Neuronal stem cell (in vitro differentiated cells): Measurements from ENCODE around the gene CYP3A4.
"Not testable (repeated sequence)": the region's sequence is repeated elsewhere in the genome, so short reads cannot be mapped to it uniquely, and the experiment has no call there.

Experiments
- DNase-seq: peaks from one replicate; pipeline ENCODE4 v3.0.0-alpha.2; 2013; ENCODE audit warnings: low spot score
- H2AFZ ChIP-seq: one replicate; pipeline ENCODE4 v1.6.1; 2013; ENCODE audit warnings: mild to moderate bottlenecking, low read length, inconsistent platforms
- H2AK5ac ChIP-seq: 2 replicates; pipeline ENCODE4 v1.6.1; 2013; ENCODE audit warnings: low read depth, mild to moderate bottlenecking, inconsistent platforms, low read length, moderate library complexity, mixed read lengths
- H2BK120ac ChIP-seq: 2 replicates; pipeline ENCODE4 v1.6.1; 2013; ENCODE audit warnings: low read depth, mild to moderate bottlenecking, inconsistent platforms, low read length, moderate library complexity, mixed read lengths
- H2BK12ac ChIP-seq: one replicate; pipeline ENCODE4 v1.6.1; 2013; ENCODE audit warnings: low read length, inconsistent platforms
- H2BK15ac ChIP-seq: 2 replicates; pipeline ENCODE4 v1.6.1; 2013; ENCODE audit warnings: mild to moderate bottlenecking, low read length, inconsistent platforms, mixed read lengths
- H2BK5ac ChIP-seq: one replicate; pipeline ENCODE4 v1.6.1; 2013; ENCODE audit warnings: inconsistent platforms, mild to moderate bottlenecking, low read length, moderate library complexity
- H3K14ac ChIP-seq: one replicate; pipeline ENCODE4 v1.6.1; 2013; ENCODE audit warnings: low read length, inconsistent platforms
- H3K18ac ChIP-seq: 2 replicates; pipeline ENCODE4 v1.6.1; 2013; ENCODE audit warnings: low read length, inconsistent platforms
- H3K23ac ChIP-seq: 2 replicates; pipeline ENCODE4 v1.6.1; 2013; ENCODE audit warnings: low read depth, mild to moderate bottlenecking, mixed read lengths, low read length, inconsistent platforms; ENCODE audit not compliant: poor library complexity
- H3K27ac ChIP-seq: replicated peaks from 3 replicates; pipeline ENCODE4 v1.5.1; 2013; ENCODE audit warnings: low read length, inconsistent platforms
- H3K27me3 ChIP-seq, 3 experiments: 2 replicates each; pipeline ENCODE4 v1.6.1; 2013; ENCODE audit warnings: low read length in 3 of 3, mild to moderate bottlenecking in 2 of 3, inconsistent platforms in 1 of 3, low read depth in 1 of 3, mixed read lengths in 1 of 3, moderate library complexity in 1 of 3; ENCODE audit not compliant: control insufficient read depth in 3 of 3, insufficient read depth in 3 of 3
- H3K36me3 ChIP-seq, 2 donors: replicated peaks in 1 of 2; 2 replicates each; pipeline ENCODE4 v1.6.1; 2013; ENCODE audit warnings: low read length in 2 of 2; ENCODE audit not compliant: control insufficient read depth in 2 of 2, insufficient read depth in 2 of 2
- H3K4ac ChIP-seq: 2 replicates; pipeline ENCODE4 v1.6.1; 2013; ENCODE audit warnings: inconsistent platforms, mild to moderate bottlenecking, low read length, moderate library complexity
- H3K4me1 ChIP-seq, 2 donors: 1 replicate in 1 of 2; 2 replicates in 1 of 2; pipeline ENCODE4 v1.6.1; 2013; ENCODE audit warnings: low read length in 2 of 2, low read depth in 1 of 2; ENCODE audit not compliant: control insufficient read depth in 2 of 2, insufficient read depth in 1 of 2
- H3K4me2 ChIP-seq: one replicate; pipeline ENCODE4 v1.6.1; 2013; ENCODE audit warnings: mild to moderate bottlenecking, low read length, inconsistent platforms; ENCODE audit not compliant: insufficient read depth, poor library complexity, severe bottlenecking
- H3K4me3 ChIP-seq, 2 donors: 2 replicates each; pipeline ENCODE4 v1.5.1; 2013; ENCODE audit warnings: low read length in 2 of 2, mild to moderate bottlenecking in 2 of 2, inconsistent platforms in 1 of 2, moderate library complexity in 1 of 2
- H3K79me1 ChIP-seq: one replicate; pipeline ENCODE4 v1.6.1; 2013; ENCODE audit warnings: low read depth, mild to moderate bottlenecking, inconsistent platforms, low read length, moderate library complexity
- H3K9ac ChIP-seq: one replicate; pipeline ENCODE4 v1.6.1; 2013; ENCODE audit warnings: mild to moderate bottlenecking, low read depth, low read length, inconsistent platforms; ENCODE audit not compliant: poor library complexity
- H3K9me3 ChIP-seq, 2 donors: replicated peaks in 1 of 2; 2 replicates each; pipeline versions ENCODE3 to v1.6.1; 2013; ENCODE audit warnings: low read length in 2 of 2, mild to moderate bottlenecking in 2 of 2, inconsistent platforms in 1 of 2, low read depth in 1 of 2, mixed read lengths in 1 of 2, moderate library complexity in 1 of 2; ENCODE audit not compliant: control insufficient read depth in 2 of 2, insufficient read depth in 1 of 2
- H4K8ac ChIP-seq: one replicate; pipeline ENCODE4 v1.6.1; 2013; ENCODE audit warnings: low read depth, mild to moderate bottlenecking, inconsistent platforms, low read length, moderate library complexity
- H4K91ac ChIP-seq: one replicate; pipeline ENCODE4 v1.6.1; 2013; ENCODE audit warnings: low read length, low read depth, mild to moderate bottlenecking, inconsistent platforms; ENCODE audit not compliant: poor library complexity
- WGBS, 2 donors: extraction: QIAGEN DNeasy Blood & Tissue Kit; methylation state at CpG; one replicate each; pipeline ENCODE4 v1.1.7; 2013; ENCODE audit warnings: missing lambda C conversion rate in 2 of 2, mixed read lengths in 1 of 2; ENCODE audit not compliant: insufficient read length in 2 of 2, insufficient replicate concordance in 1 of 2; ENCODE audit errors: extremely low coverage in 2 of 2; 5-methylcytosine and 5-hydroxymethylcytosine counted together

The CYP3A4 gene

DNA sequence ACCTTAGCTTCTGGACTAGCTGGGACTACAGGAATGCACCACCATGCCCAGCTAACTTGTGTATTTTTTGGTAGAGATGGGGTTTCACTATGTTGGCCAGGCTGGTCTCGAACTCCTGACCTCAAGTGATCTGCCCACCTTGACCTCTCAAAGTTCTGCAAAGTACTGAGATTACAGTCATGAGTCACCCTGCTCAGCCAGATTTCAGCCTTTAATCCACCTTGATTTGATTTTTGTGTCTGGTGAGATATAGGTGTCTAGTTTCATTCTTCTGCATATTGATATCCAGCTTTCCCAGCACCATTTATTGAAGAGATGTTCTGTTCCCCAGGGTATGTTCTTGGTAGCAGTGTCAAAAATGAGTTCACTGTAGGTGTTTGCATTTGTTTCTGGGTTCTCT is 28.9 kb downstream of the CYP3A4 start:
- H3K4me1 ChIP-seq: peaks cover 0 to 4% of the 10 kb centered on the region in 2 donors

DNA sequence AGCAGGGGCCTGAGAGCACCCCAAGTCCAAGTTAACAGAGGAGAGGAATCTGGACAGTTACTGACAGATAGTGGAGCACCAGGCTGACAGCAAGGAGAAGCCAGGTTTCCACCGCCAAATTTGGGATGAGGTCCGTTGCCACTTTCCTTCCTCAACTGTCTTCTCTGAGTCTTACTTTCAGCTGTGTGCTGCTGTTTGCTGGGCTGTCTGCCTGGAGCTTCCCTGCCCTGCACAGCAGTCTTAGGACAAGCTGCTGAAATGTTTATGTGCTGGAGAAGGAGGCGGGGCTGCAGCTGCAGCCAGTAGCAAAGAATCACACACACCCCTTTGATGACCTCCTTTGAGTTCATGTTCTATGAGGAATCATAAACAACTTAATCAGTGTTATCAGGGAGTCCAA is 31.6 kb downstream of the CYP3A4 start:
- peaks cover 0 to 10% of the 10 kb centered on the region in 2 donors for H3K4me1 ChIP-seq
- H2BK15ac ChIP-seq: no peak overlapping the region
- H2BK120ac ChIP-seq: no peak overlapping the region
- H3K14ac ChIP-seq: no peak overlapping the region
- H3K4ac ChIP-seq: no peak overlapping the region
- H4K91ac ChIP-seq: no peak overlapping the region
- no peaks in the 10 kb centered on the region for H3K79me1 ChIP-seq
- H2BK5ac ChIP-seq: no peak overlapping the region
- H3K23ac ChIP-seq: no peak overlapping the region
- no peak for DNase-seq
- H3K9ac ChIP-seq: no peak overlapping the region
- H3K18ac ChIP-seq: no peak overlapping the region
- no peak overlapping the region for H2BK12ac ChIP-seq
- no peak overlapping the region for H4K8ac ChIP-seq
- H3K9me3 ChIP-seq: no peaks in the 10 kb centered on the region
- H2AFZ ChIP-seq: no peak overlapping the region
- H3K4me3 ChIP-seq: no peak overlapping the region
- H2AK5ac ChIP-seq: no peak overlapping the region
- no peaks in the 10 kb centered on the region for H3K36me3 ChIP-seq
- H3K4me2 ChIP-seq: no peak overlapping the region
- WGBS, 2 donors: no CpG with 5 or more reads among the region's 3 CpGs
- H3K27me3 ChIP-seq: peaks cover 0 to 15% (median 0%) of the 10 kb centered on the region in 3 experiments
- no peak overlapping the region for H3K27ac ChIP-seq

More for the DNA sequence above, 28.9 kb downstream of the CYP3A4 start:
- no CpG with 5 or more reads among the region's 1 CpG for WGBS, 2 donors
- H3K4ac ChIP-seq: no peak overlapping the region
- no peak overlapping the region for H2BK15ac ChIP-seq
- no peak overlapping the region for H2BK5ac ChIP-seq
- no peaks in the 10 kb centered on the region for H3K79me1 ChIP-seq
- no peaks in the 10 kb centered on the region for H3K36me3 ChIP-seq
- H2BK12ac ChIP-seq: no peak overlapping the region
- H3K27ac ChIP-seq: no peak overlapping the region
- H4K91ac ChIP-seq: no peak overlapping the region
- H3K9ac ChIP-seq: no peak overlapping the region
- no peak overlapping the region for H3K18ac ChIP-seq
- peaks cover 0 to 15% (median 0%) of the 10 kb centered on the region in 3 experiments for H3K27me3 ChIP-seq
- no peak overlapping the region for H3K14ac ChIP-seq
- no peak overlapping the region for H2BK120ac ChIP-seq
- no peak overlapping the region for H2AK5ac ChIP-seq
- DNase-seq: no peak
- H3K23ac ChIP-seq: no peak overlapping the region
- no peaks in the 10 kb centered on the region for H3K9me3 ChIP-seq
- H2AFZ ChIP-seq: no peak overlapping the region
- H3K4me3 ChIP-seq: no peak overlapping the region
- H3K4me2 ChIP-seq: no peak overlapping the region
- no peak overlapping the region for H4K8ac ChIP-seq

DNA sequence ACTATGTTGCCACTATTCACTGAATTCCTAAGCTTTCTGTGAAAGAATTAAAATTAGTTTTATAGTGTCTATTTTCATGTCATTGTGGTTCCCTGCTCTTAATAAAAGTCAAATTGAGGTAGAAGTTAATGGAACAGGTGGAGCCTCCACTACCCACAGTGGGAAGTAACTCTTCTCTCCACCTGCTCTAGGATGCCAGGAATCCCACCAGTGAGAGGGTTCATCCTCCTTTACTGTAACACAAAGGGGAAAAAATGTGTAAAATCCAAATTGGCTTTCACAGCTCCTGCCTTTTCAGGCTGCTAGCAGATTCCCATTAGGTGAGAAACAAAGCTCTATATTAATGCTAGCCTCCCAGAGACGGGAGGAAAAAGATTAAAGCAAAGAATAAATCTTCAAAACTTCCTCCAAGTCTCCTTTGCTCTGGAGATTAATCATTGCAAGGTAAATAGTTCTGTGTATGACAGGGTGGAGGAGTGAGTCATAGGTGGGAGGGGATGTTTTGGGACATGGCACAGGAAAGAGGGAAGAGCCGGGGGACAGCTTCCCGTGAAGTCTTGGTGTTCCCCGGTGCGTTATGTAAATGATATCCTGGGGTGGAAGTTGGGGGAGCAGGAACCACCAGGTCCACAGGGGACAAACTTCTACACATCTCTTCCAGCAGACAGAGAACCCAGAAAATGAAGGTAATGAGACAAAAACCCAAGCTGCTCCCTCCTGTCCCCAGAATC is 32.5 kb downstream of the CYP3A4 start:
- not testable (repeated sequence) for H2AFZ ChIP-seq, H2AK5ac ChIP-seq, H3K14ac ChIP-seq, H2BK12ac ChIP-seq, H3K27ac ChIP-seq, H3K18ac ChIP-seq, H3K4ac ChIP-seq, H2BK120ac ChIP-seq, H3K23ac ChIP-seq, H4K8ac ChIP-seq, DNase-seq, H3K4me3 ChIP-seq, H3K36me3 ChIP-seq, H2BK5ac ChIP-seq, H4K91ac ChIP-seq, H2BK15ac ChIP-seq, H3K79me1 ChIP-seq, H3K9me3 ChIP-seq, H3K4me2 ChIP-seq, H3K9ac ChIP-seq
- no CpG with 5 or more reads among the region's 5 CpGs for WGBS, 2 donors
- peaks cover 0 to 15% (median 0%) of the 10 kb centered on the region in 3 experiments for H3K27me3 ChIP-seq
- peaks cover 0 to 10% of the 10 kb centered on the region in 2 donors for H3K4me1 ChIP-seq

DNA sequence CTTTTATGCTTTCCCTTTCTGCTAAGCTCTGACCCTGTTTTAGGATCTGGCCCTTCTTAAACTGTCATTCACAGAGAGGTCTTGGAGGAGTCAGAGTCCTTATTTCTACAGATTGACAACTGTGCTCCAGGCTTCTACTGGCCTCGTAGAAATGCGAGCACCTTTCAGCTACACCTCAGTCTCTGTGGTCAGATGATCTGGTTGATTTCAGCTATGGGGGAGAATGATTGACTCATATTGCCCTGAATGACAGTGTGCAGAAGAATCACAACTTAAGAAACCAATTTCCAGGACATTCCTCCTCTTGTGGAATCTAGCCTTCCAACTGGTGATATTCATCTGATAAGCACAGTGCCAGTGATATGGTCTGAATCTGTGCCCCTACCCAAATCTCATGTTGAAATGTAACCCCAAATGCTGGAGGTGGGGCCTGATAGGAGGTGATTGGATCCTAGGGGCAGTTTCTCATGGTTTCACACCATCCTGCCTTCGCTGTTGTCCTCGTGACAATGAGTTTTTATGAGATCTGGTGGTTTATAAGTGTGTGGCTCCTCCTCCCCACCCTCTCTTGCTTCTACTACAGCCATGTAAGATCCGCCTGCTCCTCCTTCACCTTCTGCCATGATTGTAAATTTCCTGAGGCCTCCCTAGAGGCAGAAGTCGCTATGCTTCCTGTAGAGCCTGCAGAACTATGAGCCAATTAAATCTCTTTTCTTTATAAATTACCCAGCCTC is 35.0 kb downstream of the CYP3A4 start:
- Histone ChIP-seq H3K4me3 (no peak overlapping the region), H3K23ac (no peak overlapping the region), H2BK5ac (no peak overlapping the region), H3K4me2 (no peak overlapping the region), H3K18ac (no peak overlapping the region), H3K9ac (no peak overlapping the region), H3K27ac (peak overlapping the region; percentile 29), H3K4ac (no peak overlapping the region), H2BK120ac (no peak overlapping the region), H3K79me1 (no peaks in the 10 kb centered on the region), H2BK12ac (no peak overlapping the region), H2AK5ac (no peak overlapping the region), H3K4me1 (peaks cover 0 to 10% of the 10 kb centered on the region in 2 donors), H2BK15ac (no peak overlapping the region), H4K91ac (no peak overlapping the region), H2AFZ (no peak overlapping the region), H3K9me3 (no peaks in the 10 kb centered on the region), H3K27me3 (peaks cover 0 to 15% (median 0%) of the 10 kb centered on the region in 3 experiments), H3K14ac (no peak overlapping the region), H4K8ac (no peak overlapping the region), H3K36me3 (no peaks in the 10 kb centered on the region)
- no peak for DNase-seq
- WGBS, 2 donors: no CpG with 5 or more reads among the region's 6 CpGs
